GM18861 (cell line): Measurements from ENCODE around the gene KCNAB2.

Experiments used
- ATAC-seq: cut with Tn5 transposase; IDR thresholded peaks from one replicate; pipeline ENCODE4 v1.9.1; 2021; ENCODE audit not compliant: unreplicated experiment

The KCNAB2 gene

DNA sequence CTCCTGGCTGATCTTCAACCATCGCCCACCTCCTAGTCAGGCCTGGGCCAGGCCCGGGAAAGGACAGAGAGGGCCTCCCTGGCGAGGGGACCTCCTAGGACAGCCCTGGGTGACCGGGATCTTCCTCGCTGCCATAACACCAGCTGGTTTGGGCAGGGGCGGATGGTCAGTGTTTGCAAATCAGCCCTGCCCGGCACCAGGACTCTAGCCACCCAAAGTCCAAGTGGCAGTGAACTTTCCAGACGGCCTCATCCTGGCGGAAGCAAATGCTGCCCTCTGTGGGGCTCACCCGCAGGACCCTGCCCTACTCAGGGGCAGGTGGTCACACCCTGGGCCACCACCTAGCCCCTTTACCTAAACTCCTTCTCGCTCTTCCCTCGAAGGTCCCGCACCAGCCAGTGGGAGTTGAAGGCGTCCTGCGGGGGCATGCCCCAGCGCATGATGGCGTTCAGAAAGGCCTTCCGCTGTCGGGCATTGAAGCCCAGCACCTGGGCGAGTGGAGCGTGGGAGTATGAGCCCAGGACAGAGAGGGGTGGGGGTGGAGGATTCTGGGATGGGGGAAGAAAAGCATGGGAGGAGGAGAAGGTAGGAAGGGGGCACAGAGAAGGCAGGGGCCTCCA is 79.2 kb downstream of the KCNAB2 start:
- no peak for ATAC-seq

DNA sequence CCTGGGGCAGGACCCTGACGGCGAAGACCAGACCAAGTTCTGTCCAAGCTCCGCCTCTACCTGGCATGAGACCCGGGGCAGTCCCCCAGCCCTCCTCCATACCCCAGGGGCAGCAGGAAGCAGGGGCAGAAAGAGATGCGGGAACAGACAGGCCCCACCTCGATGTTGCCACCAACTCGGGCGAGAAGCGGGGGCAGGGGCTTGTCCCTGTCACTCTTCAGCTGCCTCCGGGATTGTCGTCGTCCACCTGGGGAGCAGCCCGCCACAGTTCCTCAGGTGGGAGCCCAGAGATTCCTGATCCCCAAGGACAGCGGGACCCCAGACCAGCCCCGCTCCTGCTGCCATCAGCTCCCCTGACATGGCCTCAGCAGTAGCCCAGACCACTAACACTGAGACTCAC is 79.7 kb downstream of the KCNAB2 start:
- ATAC-seq: no peak

- no peak for ATAC-seq
Observed at GRCh38 chr1:6126028-6126427, 80.3 kb downstream of the KCNAB2 start.

- no peak for ATAC-seq
Observed at GRCh38 chr1:6126521-6127067, 80.9 kb downstream of the KCNAB2 start.

DNA sequence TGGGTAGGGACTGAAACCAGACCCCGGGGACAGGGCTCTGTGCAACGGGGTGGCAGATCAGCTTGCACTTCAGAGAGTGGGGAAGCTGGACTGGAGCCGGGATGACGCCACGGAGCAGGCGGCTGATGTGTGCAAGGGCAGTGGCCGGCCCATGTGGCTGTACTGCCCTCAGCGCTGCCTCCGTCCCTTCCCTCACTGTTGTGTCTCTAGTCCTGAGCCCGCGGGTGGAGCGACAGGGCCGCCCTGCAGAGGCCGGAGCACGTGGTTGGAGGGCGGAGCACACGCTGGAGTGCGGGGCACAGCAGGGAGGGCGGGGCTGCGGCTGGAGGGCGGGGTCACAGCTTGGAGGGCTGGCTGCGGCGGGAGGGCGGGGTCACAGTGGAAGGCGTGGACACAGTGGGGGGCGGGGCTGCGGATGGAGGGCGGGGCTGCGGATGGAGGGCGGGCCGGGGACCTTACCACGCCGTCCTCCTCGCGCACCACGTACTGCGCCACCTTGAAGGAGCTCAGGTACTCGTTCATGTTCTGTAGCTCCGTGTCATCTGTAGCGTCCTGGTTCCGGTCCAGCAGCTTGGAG is 82.0 kb downstream of the KCNAB2 start:
- no peak for ATAC-seq

DNA sequence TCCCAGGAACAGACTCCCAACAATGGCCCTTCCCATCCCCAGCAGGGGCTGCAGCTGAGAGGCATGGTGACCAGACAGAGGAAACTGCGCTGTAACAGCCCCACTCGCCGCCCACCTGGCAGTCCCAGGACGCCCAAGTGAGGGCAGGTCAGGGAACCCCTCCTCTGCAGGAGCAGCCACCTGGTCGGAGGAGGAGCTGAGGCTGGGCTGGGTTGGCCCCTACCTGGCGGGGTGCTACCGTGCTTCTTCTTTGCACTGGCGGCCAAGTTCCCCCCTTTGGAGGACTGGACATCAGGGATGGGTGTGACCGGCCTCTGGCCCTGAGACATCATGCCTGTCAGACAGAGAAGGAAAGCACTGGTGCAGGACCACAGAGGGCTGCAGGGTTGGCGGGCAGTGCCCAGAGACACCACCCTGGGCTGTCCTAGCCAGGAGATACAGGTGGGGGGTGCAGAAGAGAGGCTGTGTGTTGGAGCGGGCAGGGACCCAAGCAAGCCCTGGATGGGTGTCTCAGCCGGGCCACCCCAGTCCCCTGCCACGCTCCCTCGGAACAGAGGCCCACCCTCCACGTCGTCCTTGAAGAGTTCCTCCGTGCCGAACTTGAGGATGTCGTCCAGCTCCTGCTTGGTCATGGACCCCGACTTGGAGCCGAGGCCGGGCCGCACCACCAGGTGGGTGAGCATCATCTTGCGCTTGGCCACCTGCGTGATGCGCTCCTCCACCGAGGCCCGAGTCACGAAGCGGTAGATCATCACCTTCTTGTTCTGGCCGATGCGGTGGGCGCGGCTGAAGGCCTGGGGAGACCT is 82.8 kb downstream of the KCNAB2 start:
- no peak for ATAC-seq

DNA sequence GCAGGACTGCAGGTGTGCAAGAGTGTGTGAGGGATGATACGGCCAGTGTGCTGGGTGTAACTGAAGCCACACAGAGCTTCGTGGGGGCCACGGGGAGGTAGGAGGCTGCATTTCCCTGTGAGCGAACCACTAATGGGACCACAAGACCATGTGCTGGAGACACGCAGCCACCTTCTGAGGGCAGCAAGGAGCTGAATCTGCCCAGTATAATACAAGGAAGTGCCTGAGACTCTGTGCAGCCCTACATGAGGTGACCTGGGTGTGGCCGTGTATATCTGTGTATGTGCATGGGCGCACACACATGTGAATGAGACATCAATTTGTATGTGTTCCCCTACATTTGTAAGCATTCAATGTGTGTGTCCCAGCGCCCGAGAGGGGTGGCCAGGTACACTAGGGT is 83.6 kb downstream of the KCNAB2 start:
- no peak for ATAC-seq

GRCh38 chr1:6130036-6130435 is 84.3 kb downstream of the KCNAB2 start:
- no peak for ATAC-seq

DNA sequence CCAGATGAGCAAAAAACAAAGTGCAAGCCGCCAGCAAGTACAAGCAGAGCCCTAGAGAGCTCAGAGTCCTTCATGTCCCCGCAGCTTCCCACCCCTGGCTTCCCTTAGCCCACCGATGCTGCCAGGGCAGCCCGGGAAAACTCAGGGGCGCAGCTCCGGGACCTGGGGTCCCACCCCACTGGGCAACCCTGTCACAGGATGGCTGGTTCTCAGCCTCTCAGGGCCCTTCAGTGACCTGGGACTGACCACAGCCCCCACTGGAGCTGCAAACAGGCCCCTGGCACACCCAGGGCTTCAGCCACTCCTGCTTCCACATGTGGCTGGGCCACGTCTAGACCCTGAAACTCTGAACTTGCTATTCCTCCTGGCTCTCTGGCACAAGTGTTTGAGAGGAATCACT is 84.9 kb downstream of the KCNAB2 start:
- no peak for ATAC-seq

DNA sequence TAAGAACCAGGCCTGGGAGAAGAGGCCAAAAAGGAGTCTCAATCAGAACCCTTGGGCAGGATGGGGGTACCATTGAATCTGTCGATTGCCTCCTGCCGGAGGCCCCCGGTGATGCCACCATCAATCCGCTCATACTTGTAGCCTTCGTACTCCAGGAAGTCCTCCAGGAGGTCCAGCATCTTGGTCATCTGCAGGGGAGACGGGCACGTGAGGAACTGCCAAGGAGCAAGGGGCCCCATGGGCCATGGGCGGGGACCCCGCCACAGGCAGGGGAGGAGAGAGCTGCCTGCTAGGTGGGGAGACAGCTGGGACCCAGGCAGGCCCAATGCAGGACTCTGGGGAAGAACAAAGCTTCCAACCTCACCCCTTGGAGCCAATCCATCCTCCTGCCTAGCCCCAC is 85.9 kb downstream of the KCNAB2 start:
- ATAC-seq: no peak

DNA sequence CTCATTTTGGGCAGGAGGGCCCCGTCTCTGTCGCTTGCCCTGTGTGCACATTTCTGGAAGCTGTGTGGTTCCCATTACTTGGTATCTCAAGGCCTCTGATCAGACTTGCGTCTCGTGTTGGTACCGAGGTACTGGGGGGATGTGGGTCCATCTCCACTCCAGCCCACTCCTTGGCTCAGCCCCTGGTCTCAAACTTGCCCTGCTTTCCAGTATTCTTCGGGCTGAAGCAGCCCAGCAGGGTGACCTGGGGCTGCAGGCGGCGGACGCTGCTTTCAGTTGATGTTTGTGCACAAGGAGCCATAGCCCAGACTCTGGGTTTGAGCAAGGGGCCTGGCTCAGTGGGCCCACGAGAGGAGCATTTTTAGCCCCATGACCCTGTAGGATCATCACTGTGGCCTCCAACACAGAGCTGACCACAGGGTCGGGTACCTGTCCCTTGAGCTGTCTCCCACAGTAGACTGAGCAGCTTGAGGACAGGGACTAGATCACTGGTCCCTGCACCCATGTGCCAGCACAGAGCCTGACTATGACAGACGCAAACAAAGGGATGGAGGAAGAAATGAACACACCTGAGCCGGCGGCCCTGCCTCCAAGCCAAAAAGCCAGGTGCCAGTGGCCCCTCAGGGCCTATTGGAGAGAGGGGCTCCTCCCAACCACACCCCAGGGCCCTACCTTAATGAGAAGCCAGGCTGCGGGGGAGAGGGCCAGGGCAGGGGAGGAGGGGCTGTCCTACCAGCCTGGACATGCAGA is 87.6 kb downstream of the KCNAB2 start:
- ATAC-seq: no peak

DNA sequence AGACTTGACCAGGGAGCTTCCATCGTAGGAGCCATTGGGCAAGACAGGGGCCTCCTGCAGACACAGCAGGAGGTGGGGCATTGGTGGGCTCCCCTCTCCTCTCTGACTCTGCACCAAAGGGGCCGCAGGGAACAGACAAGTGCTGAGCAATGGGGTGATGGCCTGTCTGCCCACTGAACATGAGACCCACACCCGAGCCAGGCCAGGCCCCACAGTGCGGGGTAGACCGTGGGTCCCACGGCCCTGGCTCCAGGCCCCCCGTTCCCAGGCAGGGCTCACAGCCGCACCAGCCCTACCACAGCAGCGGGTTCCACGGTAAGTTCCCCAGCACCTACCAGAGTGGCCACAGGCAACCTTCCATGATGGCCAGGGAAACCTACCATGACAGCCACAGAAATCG is 88.5 kb downstream of the KCNAB2 start:
- no peak for ATAC-seq

- ATAC-seq: no peak
Observed at GRCh38 chr1:6134741-6135510, 89.2 kb downstream of the KCNAB2 start.

- no peak for ATAC-seq
Observed at GRCh38 chr1:6136516-6137220, 91.0 kb downstream of the KCNAB2 start.

- no peak for ATAC-seq
Observed at GRCh38 chr1:6137758-6138157, 92.1 kb downstream of the KCNAB2 start.

- ATAC-seq: no peak
Observed at GRCh38 chr1:6140413-6140812, 94.7 kb downstream of the KCNAB2 start.

GRCh38 chr1:6141592-6141991 is 95.9 kb downstream of the KCNAB2 start:
- ATAC-seq: no peak

DNA sequence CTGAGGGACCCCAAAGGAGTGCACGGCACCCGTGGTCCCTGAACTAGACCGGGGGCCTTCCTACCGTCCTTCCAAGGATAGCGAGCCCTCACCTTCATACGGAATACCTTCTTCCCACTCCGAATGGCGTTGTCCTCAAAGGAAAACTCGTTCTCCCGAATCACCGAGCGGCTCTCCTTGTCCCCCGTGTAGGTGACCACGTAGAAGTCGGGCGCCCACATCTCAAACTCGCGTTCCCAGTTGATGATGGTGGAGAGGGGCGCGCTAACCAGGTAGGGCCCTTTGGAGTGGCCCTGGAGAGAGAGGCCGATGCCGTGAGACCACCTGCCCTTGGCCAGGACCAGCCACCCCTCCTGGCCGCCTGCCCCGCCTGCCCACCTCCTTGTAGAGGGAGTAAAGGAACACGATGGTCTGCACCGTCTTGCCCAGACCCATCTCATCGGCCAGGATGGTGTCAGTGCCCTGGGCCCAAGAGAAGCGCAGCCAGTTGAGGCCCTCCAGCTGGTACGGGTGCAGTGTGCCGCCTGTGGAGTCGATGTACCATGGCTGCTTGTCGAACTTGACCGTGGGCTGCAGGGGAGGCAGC is 96.4 kb downstream of the KCNAB2 start:
- no peak for ATAC-seq

DNA sequence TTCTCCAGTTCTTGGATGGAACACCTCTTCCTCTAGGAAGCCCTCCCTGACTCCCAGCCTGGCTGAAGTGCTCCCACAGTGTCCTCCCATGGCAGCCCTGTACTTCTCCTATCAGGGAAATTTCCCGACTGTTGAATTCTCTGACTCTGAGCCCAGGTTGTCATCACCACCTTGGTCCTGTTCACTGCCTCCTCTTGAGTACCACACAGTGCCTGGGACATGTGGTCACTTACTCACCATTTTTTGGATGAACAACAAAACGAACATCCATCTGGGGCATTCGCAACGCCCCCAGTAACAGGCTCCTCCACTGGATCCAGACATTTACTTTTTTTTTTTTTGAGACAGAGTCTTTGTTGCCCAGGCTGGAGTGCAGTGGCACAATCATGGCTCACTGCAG is 97.0 kb downstream of the KCNAB2 start:
- no peak for ATAC-seq

- no peak for ATAC-seq
Observed at GRCh38 chr1:6143395-6143794, 97.7 kb downstream of the KCNAB2 start.
